ENCODE measurements around the gene CTPS1. TPM values are rescaled to one million over a fixed set of nuclear protein-coding genes. Genes with fewer than 3 reads are reported as not detected.

The CTPS1 gene
- total and polyA plus RNA-seq, 2 of the 13 experiments (the other 11 are each of a cell fraction or from before 2014, with no cell fraction given), result 9.6 to 42.8 TPM

GRCh38 chr1:40979241-40980067, at the start of gene CTPS1 (continued):
- TF ChIP-seq E2F5 (CRISPR knock-in tag; conservative IDR thresholded peaks at IDR 0.05), result 0 out of 2 replicates have a peak, but pooled peaks have one; percentile 59
- TF ChIP-seq ZNF768 (CRISPR knock-in tag; IDR thresholded peaks at IDR 0.05), result peak; percentile 32; the same call in 1 of the 2 replicates
- 0 out of 2 replicates have a peak, but pooled peaks have one; percentile 54 for TF ChIP-seq ZNF501 (CRISPR knock-in tag; IDR thresholded peaks at IDR 0.05)
- TF ChIP-seq, protein P1, sequence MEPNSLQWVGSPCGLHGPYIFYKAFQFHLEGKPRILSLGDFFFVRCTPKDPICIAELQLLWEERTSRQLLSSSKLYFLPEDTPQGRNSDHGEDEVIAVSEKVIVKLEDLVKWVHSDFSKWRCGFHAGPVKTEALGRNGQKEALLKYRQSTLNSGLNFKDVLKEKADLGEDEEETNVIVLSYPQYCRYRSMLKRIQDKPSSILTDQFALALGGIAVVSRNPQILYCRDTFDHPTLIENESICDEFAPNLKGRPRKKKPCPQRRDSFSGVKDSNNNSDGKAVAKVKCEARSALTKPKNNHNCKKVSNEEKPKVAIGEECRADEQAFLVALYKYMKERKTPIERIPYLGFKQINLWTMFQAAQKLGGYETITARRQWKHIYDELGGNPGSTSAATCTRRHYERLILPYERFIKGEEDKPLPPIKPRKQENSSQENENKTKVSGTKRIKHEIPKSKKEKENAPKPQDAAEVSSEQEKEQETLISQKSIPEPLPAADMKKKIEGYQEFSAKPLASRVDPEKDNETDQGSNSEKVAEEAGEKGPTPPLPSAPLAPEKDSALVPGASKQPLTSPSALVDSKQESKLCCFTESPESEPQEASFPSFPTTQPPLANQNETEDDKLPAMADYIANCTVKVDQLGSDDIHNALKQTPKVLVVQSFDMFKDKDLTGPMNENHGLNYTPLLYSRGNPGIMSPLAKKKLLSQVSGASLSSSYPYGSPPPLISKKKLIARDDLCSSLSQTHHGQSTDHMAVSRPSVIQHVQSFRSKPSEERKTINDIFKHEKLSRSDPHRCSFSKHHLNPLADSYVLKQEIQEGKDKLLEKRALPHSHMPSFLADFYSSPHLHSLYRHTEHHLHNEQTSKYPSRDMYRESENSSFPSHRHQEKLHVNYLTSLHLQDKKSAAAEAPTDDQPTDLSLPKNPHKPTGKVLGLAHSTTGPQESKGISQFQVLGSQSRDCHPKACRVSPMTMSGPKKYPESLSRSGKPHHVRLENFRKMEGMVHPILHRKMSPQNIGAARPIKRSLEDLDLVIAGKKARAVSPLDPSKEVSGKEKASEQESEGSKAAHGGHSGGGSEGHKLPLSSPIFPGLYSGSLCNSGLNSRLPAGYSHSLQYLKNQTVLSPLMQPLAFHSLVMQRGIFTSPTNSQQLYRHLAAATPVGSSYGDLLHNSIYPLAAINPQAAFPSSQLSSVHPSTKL (CRISPR knock-in tag; IDR thresholded peaks at IDR 0.05), result no peak; the same call in 1 of the 2 replicates
- TF ChIP-seq CENPBD1 (CRISPR knock-in tag; IDR thresholded peaks at IDR 0.05; ENCODE audit: borderline replicate concordance, low read depth), result no peak
- TF ChIP-seq PPARG (CRISPR knock-in tag; conservative IDR thresholded peaks at IDR 0.05), result peak; percentile 28; the same call in 1 of the 2 replicates
- peak; percentile 58; the same call in 1 of the 2 replicates for TF ChIP-seq ZSCAN21 (CRISPR knock-in tag; IDR thresholded peaks at IDR 0.05; ENCODE audit: borderline replicate concordance)
- peak; percentile 82; the same call in 1 of the 2 replicates for TF ChIP-seq ZNF430 (CRISPR knock-in tag; IDR thresholded peaks at IDR 0.05)
- TF ChIP-seq SRF (IDR thresholded peaks at IDR 0.05; ENCODE audit: low read depth, low read length), result no peak
- peak; percentile 5; the same call in 1 of the 2 replicates for TF ChIP-seq AHDC1 (CRISPR knock-in tag; IDR thresholded peaks at IDR 0.05; ENCODE audit: borderline replicate concordance)
- TF ChIP-seq GMEB1 (CRISPR knock-in tag; IDR thresholded peaks at IDR 0.05; ENCODE audit: borderline replicate concordance), result peak; percentile 67
